ENCODE results near the gene MPV17.
A peak's percentile ranks its signal among the peaks of the same experiment; 100 is the strongest.
"Not testable (repeated sequence)": the region's sequence is repeated elsewhere in the genome, so short reads cannot be mapped to it uniquely, and the experiment has no call there.

Gene MPV17

DNA sequence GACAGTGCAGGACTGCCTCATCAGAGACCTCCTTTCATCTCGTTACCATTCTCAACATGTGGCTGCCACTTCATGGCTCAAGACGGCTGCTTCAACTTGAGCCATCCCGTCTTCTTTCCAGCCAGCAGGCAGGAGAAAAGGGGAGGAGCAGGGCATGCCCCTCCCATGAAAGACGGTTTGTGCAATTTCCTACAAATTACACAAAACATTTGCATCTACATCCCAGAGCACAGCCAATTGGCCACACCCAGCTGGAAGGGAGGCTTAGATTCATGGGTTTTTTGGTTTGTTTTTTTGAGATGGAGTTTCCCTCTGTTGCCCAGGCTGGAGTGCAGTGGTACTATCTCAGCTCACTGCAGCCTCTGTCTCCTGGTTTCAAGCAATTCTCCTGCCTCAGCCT, 26.4 kb downstream of the MPV17 start:
- no peak for DNase-seq

DNA sequence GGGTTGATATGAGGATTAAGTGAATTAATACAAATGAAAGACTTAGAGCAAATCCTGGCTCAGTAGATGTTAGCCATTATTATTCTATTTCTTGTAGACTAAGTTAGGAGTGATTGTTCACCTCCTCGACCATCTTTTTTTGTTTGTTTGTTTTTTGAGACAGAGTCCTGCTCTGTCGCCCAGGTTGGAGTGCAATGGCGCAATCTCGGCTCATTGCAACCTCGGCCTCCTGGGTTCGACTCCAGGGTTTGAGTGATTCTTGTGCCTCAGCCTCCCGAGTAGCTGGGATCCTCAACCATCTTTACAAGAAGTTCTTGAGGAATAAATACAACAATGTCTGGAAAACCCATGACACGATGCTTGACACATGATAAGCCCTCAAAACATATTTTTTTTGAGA, 28.0 kb downstream of the MPV17 start:
- no peak for DNase-seq

DNA sequence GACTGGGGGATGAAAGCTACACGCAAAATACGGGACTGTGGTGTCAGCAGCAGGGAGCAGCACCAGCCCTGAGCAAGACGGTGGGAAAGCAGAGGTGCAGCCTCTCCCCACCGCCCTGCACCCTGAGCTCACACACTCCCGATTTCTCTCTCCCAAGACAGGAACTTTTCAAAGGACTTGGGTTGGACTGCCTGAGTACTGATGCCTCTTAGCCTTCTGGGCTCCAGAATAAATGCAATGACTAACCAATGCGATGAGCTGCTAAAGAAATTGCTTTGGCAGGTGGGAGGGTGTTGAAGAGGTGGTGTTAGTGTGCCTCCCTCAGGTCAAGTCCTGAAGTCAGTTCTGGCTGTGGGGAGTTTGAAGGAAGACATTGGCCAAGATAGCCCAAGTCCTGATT, 31.0 kb downstream of the MPV17 start:
- DNase-seq = no peak

DNA sequence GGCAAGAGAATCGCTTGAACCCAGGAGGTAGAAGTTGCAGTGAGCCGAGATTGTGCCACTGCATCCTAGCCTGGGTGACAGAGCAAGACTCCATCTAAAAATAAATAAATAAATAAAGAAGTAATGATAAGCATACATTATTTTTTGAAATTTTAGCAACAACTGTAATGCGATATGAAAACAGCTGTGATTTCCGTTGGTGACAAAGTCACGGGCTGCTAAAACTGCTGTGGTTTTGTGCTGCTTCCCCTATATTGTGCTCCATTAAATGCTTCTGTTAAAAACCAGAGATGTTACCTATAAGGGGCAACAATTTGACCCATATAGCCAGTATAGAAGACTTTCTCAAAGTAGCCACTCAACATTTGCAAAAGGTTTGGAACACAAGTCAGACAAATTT, 32.3 kb downstream of the MPV17 start:
- DNase-seq = no peak

DNA sequence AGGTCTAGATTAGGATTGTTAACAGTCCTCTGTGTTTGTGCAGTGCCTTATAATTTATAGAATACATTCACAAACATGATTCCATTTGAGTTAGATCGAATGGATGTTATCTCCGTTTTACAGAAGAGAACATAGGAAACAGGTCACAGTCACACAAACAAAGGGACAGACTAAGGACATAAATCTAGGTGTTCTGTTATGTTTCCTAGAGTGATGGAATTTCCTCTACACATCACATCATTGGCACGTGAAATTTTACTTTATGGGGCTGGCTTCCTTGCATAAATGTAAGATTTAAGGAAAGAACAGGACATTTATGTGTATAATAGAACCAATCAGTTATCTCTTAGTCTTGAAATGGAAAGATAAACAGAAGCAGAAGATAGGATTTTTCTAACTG, 34.3 kb downstream of the MPV17 start:
- no peak for DNase-seq

- DNase-seq = no peak
Observed at GRCh38 chr2:27285481-27285880, 37.4 kb downstream of the MPV17 start.

DNA sequence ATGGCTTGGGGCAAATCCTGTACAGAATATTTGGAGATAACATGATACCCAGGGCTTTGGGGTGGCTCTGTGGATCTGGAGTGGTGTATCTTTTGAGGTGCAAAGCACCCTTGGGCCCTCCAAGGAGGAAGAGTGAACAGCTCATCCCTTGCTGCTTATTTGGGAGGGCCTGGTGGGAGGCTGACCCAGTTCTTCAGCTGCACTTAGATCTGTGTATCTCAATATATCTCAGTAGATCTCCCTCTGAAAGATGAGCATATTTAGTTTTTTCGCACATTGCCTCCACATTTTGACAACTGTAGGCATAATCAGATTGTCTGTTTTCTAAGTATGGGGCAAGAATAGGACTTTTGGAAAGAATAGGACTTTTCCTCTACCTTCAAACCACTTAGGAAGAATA, 37.9 kb downstream of the MPV17 start:
- no peak for DNase-seq

DNA sequence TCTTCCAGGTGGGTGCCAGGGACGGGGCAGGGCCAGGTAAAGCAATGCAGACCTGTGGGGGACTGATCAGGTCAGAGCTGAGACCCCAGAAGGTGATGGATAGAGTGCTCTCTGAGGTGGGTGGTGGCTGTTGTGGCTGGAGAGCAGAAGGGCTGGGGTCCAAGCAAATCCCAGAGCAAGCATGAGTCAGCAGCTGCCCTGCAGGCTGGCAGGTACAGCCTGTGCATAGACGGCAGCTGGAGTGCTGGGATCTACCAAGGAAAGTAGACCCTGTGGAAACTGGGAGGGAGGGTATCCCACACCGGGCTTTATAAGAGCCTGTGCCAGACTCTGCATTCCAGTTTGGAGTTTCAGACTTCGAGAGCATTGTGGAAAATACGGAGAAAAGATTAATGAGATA, 40.0 kb downstream of the MPV17 start:
- no peak for DNase-seq

DNA sequence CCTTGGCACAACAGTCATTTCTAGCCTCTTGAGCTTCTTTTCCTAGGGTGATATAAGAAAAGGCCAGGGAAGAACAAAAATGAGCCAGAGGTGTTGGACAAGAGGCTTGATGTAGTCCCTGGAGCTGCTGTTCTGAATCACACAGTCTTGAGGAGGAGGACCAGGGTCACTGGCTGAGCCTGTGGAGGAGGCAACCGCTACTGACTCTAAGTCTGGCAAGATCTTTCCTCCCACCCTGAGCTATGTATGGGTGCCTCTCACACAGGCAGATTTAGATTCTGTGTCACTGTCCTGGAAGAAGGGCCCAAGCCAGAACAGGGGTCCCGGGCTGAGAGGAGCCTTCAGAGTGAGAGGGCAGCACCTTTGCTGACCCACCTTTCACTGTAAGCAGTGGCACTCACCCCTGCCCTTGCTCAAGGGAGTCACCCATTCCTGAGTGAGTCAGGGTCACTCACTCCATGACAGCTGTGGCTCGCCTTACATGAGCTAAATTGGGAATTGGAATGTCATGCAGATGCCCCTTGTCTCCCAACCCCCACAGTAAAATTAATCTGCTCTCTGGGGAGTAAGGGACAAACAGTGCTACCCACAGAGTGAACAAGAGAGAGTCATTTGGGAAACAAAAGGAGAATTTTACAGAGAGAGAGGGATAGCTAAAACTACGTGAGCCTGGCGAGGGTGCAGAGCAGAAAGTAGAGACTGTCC, 40.9 kb downstream of the MPV17 start, which contains the start of gene TRIM54:
Gene TRIM54, plus strand, starts transcription at position 575 of the 705 bp plus-strand sequence. CDS start 303 bp downstream, outside the sequence.
- no peak for DNase-seq

DNA sequence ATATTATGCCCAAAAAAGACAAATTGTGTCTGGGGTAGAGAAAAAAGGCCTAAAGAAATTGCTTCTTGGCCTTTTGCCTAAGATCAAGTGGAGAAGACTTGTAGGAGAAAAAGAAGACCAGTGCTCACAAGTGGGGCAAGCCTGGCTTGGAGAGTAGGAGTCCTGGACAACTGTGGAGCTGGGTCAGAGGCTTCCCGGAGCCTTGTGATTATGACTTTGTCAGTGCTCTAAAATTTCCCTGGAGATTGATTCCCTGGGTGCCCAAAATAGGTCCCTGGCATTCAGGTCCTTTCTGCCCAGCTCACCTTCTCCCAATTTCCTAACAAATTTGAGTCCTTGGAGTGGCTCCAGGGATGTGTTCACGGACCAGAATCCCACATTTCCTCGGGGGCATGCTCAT, 41.5 kb downstream of the MPV17 start:
- DNase-seq = no peak

GRCh38 chr2:27280826-27281225, 42.1 kb downstream of the MPV17 start:
- no peak for DNase-seq

GRCh38 chr2:27278010-27278409, 44.9 kb downstream of the MPV17 start:
- no peak for DNase-seq

DNA sequence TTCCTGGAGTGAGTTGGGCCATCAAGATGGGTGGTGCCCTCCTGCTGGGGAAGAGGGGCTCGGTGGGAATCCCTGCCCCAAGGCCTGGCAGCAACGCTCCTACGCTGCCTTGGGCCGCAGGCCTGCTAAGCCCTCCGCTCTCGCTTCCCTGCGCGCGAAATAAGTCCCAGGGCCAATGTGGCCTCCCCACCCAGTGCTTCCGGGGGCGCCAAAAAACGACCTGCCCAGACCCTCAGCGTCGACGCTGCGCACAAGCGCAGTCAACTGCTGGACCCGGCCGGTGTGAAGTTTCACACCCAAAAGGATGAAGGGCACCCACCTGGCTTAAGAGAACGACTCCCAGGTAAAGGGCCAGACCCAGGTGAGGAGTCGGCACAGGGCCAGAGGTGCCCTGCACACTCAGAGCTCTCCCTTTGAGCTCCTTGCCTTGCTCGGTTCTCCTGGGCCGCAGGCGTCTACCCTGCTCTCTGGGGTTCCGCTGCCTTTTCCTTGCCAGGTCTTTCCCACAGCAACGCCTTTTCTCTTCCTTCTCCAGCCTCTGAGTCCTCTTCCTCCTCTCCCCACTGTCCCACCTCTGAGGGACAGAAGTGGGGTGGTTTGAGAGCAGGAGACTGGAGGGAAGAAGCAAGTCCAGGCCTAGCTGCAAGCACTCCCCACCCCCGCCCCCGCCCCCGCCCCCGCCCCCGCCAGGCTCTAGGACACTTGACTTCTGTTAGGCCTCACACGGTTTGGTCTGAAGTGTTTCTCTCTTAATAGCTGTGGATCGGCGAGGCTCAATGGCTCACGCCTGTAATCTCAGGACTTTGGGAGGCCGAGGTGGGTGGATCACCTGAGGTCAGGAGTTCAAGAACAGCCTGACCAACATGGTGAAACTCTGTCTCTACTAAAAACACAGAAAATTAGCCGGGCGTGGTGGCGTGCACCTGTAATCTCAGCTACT, 47.4 kb downstream of the MPV17 start, which contains the start of gene DNAJC5G:
Gene DNAJC5G, plus strand, starts transcription at position 223 of the 940 bp plus-strand sequence. CDS start 1,296 bp downstream, outside the sequence.
- DNase-seq = no peak

DNA sequence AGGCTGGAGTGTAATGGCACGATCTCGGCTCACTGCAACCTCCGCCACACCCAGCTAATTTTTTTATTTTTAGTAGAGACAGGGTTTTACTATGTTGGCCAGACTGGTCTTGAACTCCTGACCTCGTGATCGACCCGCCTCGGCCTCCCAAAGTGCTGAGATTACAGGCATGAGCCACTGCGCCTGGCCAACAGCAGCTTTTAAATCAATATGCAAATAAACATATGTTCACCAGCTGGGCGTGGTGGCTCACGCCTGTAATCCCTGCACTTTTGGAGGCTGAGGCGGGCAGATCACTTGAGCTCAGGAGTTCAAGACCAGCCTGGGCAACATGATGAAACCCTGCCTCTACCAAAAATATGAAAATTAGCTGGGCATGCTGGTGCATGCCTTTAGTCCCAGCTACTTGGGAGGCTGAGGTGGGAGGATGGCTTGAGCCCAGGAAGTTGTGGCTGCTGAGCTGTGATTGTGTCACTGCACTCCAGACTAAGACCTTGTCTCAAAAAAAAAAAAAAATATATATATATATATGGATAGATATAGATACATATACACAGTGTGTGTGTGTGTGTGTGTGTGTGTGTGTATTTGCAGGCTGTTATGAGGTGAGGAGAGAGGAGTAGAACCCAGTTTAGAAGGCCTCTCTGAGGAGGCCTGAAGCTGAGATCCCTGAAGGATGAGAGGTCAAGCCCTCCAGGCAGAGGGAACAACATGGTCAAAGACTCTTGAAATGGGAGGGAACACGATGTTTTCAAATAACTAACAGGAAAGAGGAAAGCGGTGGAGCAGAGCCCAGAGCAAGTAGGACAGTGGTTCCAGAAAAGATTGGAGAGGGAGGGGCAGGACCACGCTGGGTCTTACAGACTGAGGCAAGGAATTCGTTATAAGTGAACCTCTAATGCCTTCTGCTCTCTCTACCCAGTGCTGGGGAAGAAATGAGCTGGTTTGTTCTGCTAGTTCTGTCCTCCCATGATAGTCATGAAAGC, 50.1 kb downstream of the MPV17 start:
- DNase-seq = not testable (repeated sequence)

- no peak for DNase-seq
Observed at GRCh38 chr2:27271631-27272340, 51.1 kb downstream of the MPV17 start.

DNA sequence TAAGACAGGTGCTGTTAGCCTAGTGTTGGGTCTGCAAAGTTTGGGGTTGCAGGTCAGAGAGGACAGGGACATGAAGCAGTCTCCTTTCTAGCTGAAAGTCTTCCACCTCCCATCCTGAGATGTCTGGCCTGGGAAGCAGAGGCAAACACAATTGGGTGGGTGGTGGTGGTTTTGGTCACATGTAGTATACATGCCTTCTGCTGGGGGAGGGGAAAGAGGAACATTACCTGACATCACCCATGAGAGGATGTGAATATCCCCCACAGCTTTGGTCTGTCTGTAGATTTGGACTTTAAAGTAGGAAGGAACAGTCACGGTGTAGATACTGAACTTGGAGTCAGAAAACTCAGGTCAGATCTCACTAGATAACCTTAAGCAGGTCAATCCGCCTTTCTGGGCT, 52.2 kb downstream of the MPV17 start:
- DNase-seq = no peak

DNA sequence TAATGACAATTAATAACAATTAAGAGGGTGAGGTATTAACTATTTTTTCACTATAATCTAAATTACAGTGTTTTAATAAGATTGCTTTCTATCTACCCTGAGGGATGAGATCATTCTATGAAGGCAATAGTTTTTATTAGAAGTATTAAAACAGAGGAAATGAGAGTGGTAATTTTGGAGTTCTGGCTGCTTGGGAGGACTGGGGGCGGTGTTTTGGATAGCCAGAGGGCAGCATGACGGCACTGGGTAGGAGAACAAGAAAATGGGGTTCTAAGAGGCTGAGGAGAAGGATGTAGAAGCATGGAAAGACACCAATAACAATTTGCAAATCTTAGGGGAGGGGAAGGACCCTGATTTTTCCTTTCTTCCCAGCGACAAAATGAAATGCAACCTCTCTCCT, 52.8 kb downstream of the MPV17 start:
- no peak for DNase-seq

GRCh38 chr2:27268296-27268695, 54.6 kb downstream of the MPV17 start:
- DNase-seq = not testable (repeated sequence)

DNA sequence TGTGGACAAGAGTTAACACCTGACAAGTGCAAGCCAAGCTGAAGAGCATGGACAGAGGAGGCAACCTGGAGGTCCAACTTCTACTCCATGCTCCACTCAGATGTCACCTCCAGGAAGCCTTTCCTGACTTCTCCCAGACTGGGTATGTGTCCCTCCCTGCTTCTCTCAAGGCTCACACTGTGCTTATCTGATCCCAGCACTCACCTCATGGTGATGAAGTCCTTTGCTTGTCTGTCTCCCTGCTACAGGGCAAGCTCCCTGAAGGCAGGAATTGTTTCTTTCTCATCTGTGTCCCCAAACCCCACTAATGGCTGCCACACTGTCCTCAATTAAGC, 57.4 kb downstream of the MPV17 start:
- DNase-seq = no peak

GRCh38 chr2:27264753-27265535, 58.0 kb downstream of the MPV17 start:
- DNase-seq = peak; percentile 5

GRCh38 chr2:27264253-27264752, 58.6 kb downstream of the MPV17 start:
- no peak for DNase-seq
